Smooth muscle cell of the brain vasculature (primary cell): ENCODE data around the gene KRT71.

Source experiments
- DNase-seq: peaks from one replicate; pipeline ENCODE4 v3.0.0-alpha.2; 2012; ENCODE audit warnings: low read depth, low spot score

Gene KRT71

DNA sequence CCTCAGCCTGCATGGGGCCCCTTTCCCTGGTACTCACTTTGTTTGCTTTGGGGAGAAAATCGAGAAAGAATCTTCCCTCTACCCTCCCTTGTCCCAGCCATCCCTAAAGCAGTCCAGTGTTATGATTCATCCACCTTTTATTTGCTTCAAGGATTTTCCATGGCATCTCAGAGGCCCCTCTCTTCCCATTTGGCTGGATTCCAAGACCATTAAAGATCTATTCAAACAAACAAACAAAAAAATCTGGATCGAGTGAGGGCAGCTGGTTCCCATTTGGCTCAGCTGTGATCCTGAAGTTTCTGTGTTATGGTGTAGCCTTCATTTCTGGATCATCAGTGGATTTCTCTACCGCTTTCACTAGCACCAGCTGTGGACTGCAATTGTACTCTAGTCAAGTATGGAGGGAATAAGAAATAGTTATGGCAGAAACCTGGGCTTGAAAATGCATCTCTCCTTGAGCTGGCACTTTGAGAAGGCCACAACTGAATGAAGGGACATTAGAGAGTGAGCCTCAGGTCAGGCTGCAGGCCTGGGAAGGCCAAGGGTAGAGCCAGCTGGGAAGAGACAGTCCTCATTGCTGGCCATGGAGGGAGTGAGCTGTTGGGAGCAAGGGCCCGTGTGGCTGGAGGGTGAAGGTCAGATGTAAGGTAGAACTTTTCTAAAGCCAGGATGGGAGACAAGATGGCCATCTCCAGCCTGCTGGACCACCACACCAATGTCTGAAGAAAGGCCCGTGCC, 13.7 kb downstream of the KRT71 start:
- DNase-seq, result no peak

GRCh38 chr12:52537101-52537500, 15.8 kb downstream of the KRT71 start:
- no peak for DNase-seq

GRCh38 chr12:52535574-52535973, 17.4 kb downstream of the KRT71 start:
- DNase-seq, result no peak

- no peak for DNase-seq
These were observed 18.5 kb downstream of the KRT71 start for GRCh38 chr12:52534482-52534881.

DNA sequence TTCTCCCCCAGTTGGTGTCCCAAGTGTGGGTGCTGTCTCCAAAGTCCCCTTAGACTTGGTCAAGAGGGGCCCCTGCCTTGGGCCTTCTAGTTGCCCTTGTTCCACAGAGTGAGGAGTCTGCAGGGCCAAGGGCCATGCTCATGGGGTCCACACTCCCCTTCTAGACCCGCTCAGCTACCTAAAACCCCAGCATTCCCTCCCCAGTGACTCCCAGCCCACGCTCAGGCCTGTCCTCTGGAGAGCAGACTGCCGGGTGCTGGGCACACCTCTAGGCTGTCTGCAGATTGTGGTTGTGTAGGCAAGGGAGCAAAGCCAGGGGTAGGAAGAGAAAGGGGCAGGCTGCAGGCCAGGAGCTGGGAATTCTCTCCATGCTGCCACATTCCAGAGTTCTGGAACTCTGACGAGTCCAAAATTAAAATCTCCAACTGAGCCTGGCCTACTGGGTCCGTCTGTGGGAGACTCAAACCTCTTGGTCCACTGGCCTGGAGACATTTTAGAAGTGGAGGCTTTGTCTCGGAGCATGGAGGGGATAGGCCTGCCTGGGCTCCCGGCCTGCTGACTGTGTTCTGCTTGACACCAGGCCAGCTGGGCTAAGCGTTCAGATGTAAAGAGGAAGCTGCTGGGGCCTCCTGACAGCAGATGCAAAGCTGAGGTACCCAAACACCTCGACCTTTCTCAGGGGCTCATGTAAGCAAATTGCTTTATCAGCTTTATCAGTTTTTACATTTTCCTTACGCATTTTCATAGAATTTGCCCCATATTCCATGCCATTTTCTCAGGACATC, 19.1 kb downstream of the KRT71 start:
- DNase-seq, result no peak

DNA sequence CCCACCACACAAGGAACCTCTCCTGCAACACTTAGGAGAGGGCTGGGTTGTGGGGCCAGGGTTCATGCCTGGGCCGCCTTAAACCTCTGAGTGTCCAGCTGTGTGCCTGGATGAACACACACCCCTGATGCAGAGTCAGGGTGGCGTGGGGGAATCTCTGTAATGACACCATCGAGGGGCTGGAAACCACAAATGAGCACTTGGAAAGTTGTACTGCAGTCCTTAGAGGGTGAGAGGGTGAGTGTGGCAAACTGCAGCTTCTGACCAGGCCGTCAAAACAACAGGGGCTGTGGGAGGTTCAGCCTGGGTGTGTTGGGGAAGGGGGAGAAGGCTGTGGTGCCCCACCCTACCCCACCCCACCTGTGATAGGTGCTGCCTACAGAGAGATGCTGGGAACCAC, 20.3 kb downstream of the KRT71 start:
- no peak for DNase-seq

DNA sequence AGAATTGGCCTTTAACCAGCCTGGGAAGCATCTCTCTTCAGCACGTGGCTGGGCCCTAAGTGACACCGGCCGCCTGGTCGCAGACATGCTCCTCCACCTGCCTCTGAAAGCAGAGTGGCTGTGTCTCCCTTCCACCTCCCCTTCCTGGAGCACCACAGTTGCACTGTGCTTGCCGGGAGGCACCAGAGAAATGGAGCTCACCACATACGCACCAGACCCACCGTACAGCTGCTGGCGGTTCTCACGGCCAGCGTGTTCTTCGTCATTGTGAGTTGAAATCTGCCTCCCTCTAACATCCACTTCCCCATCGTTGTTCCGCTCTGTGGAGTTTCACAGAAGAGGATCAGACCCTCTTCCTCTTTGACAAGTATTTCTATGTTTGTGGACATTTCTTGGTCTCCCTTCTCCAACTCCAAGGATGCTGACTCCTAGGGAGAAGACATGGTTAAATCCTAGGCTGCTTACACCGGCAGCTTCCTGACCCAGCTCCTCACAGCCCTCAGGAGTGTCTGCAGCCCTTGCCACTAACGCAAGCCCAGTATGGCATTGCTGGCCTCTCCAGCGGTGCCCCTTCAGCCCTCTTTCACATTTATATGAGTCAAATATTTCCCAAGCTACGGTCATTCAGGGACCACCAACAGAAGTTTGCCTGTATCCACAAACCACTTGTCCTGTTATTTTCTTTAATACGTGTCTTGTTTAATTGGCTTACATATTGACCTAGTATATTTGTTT, 21.2 kb downstream of the KRT71 start:
- DNase-seq, result no peak

GRCh38 chr12:52530905-52531304, 22.0 kb downstream of the KRT71 start:
- DNase-seq, result no peak

DNA sequence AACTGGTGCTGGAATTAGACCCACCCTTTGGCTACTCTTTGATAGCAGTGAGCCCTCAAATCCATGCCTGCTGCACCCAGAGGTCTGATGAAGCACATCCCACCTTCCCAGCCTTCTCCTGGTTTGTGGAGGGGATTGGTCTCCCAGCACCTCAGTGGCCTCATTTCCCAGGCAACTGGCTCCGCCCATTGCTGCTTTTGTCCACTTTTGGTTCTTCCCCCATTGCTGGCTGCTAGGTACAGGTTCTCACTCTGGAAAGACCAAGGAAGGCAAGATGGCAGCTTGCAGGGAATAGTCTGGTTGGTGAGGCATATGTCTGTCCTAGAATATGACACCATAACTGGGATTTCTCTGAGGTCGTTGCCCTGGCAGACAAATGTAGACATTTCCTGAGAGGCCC, 22.6 kb downstream of the KRT71 start:
- DNase-seq, result no peak

DNA sequence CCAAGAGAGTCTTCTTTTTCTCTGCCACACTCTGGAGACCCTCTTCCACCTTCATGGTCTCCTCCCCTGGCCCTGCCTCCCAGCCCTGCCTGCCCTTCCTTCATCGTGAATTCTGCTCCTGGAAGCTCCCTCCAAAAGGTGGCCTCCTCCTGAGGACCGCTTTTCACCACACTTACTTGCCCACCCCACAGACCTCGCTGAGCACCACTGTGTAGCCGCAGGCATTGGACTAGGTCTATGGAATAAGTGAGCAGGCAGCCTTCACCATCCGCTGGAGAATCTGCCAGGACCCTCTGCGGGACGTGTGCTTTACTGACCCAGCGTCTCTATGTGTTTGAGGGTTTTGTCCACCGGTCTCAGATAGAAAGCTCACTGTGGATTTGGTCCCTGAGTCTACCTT, 23.1 kb downstream of the KRT71 start:
- no peak for DNase-seq

- DNase-seq, result no peak
These were observed 23.5 kb downstream of the KRT71 start for GRCh38 chr12:52529417-52529816.

DNA sequence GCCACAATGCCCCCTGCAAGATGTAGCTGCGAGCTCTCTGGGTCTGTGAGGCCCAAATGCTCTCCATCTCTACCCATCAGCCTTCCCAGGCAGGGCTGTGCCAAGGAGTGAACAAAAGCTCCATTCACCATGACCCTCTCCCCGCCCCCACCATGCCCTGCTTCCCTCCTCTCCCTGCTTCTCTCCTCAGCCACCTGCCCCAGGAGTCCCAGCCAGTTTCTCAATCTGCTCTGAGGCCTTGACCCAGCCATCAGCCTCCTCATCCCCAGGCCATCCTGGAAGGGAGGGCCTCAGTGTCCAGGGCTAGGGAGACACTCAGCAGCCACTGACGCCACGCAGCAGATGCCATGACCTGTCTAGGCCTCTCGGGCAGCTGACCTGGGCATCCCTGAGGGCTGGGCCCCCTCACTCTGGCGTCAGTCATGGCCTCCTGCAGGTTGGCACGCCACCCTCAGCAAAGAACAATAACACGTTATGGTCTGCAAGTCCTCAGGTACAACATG, 24.3 kb downstream of the KRT71 start:
- no peak for DNase-seq

DNA sequence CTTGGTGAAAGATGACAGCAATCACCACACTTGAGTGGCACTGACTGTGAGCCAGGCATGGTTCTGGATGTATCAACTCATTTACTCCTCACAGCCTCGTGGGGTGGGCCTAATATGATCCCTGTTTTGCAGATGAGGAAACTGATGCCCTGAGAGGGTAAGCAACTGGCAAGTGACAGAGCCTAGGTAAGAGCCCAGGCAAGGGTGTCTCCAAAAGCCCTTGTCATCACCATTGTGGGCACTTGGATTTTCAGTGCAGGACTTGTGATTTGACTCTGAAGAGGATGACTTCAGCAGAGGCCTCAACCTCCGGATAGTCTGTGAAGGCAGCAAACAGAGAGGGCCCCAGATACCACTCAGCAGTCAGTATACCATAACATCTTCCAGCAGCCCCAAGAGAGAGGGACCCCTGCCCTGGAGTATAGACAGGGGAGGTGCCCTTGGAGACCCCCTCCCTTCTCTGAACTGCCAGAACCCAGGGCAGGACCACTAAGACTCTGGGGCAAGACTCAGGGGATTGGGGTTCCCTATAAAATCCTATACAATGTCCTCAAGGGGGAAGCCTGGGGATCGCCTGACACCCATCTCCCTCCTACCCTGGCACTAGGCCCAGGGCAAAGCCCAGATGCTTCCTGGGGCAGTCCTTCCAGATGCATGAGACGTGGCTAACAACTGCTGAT, 25.7 kb downstream of the KRT71 start:
- DNase-seq, result no peak

DNA sequence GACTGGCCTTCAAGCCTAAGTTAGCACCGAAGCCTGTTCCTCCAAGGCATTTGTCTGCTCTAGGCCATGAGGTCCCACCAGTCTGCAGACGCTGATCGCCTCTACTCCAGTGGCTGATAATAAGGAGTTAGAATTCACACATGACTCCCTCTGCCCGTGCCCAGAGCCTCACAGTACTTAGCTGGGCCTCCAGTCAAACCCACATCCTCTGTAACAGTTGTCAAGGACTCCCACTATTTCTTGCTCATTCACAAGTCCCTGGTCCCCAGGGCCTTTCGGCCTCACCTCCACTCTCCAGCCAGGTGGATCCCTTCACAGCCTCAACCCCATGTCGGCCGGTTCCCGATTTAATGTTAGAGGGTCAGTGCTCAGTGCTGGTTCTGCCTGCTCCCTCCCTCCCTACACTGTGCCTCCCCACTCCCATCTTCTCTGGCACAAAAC, 26.4 kb downstream of the KRT71 start:
- no peak for DNase-seq

DNA sequence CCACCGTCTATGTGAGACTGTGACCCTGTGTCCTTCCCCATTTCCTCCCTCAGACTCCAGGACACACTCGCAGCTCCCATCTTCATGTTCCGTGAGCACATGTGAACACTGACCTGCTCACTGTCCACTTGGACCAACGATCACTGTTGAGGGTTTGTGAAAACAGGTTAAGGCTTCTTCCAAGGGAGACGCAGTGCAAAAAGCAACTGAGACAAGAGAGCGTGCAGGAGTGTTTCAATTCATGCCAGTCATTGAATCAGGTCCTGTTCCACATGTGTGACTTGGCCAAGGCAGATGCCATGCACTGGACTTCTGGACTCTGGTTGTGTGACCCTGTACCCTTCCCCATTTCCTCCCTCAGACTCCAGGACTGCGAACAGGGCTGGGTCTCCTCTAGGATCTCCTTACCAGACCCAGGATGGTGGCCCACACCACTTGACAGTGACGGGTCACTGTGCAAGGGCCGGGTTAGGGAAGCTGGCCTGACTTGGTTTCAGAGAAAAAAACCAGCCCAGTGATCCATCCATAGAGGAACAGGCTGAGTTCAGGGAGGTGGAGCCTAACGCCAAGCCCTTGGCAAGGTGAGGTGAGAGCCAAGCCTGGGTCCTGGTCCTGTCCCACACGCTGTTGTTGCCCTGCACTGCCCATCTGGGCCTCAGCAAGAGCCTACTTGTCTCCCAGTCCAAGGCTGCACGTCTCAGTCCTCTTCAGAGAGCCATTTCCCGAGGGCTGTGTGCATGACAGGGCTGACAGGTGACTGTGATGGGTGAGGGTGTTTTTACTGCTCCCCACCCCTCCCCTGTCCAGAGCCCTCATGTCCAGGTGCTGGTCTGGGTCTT, 27.1 kb downstream of the KRT71 start:
- DNase-seq, result no peak

GRCh38 chr12:52524898-52525591, 27.9 kb downstream of the KRT71 start:
- DNase-seq, result no peak

DNA sequence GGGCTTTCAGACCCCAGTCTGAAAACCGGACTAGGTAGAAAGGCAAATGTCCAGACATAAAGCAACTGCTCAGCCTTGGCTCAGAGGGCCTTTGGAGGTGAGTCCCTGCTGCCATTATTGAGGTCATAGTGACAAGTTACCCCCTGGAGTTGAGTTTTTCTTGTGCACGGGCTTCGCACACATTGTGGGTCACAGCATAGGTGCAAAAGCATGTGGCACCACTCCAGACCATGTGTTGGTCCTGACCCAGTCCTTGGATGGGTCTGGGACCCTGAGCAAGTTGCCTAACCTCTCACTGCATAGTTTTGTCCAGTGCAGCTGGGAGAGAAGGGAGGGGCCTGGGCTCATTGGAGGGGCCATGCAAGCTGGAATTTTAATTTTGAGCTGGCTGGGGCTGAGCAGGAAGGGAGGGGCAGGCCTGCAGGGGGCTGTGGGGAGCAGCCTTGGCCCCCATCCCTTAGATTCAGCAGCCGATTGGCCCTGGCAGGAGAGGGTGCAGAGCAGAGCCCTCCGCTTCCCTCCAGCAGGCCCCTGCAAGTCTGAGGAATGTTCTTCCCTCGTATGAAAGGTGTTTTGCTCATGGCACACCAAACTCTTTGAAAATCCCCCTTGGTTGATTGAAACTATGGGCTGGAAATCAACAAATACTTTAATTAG, 28.6 kb downstream of the KRT71 start:
- DNase-seq, result no peak

GRCh38 chr12:52523824-52524223, 29.1 kb downstream of the KRT71 start:
- DNase-seq, result no peak

- DNase-seq, result no peak
These were observed 30.5 kb downstream of the KRT71 start for GRCh38 chr12:52522346-52523011.
